ENCODE measurements around the gene RILPL2.
"Not testable (repeated sequence)": the region's sequence is repeated elsewhere in the genome, so short reads cannot be mapped to it uniquely, and the experiment has no call there.

RILPL2 gene

DNA sequence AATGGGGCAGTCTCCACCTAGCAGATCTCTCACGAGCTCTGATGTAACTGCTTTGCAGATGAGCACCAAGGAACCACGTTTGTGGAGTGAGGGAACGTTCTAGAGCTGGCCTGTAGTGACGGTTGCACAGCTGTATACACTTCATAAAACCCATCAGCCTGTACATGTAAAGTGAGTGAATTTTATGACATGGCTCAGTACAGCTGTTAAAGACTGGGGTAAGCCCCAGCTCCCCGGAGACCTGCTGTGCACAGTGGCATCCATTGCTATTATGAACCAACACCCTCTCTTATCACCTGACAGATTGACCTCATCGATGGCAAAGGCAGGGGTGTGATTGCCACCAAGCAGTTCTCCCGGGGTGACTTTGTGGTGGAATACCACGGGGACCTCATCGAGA is 31.9 kb downstream of the RILPL2 start:
- ATAC-seq: no peak

DNA sequence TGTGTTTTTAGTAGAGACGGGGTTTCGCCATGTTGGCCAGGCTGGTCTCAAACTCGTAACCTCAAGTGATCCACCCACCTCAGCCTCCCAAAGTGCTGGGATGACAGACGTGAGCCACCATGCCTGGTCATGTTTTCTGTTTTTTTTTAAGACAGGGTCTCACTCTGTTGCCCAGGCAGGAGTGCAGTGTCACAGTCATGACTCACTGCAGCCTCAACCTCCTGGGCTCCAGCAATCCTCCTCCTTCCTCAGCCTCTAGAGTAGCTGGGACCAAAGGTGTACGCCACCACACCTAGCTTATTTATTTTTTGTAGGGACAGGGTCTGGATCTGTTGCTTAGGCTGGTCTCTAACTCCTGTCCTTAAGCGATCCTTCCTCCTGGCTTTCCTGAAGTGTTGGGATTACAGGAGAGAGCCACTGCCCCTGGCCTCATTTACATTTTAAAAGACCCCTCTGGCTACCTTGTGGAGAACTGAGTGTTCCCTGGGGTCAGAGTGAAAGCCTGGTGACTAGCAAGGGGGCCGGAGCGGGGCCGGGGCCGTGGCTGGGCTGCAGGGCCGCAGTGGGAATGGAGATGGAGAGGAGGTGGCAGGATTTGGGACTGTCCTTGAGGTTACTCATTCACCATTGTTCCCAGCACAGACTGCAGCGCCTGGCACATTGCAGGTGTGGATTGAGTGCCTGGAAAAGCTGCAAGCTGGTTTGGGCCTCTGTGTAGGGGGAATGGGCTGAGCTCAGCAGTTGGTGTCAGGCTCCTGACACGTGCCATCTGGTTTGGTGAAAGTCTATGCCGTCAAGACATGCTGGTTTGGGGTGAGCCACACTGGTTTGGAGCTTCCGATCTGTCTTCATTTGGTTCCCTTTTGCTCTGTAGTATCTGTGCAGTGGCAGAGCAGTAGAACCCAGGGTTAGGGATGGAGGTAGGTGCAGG is 34.5 kb downstream of the RILPL2 start:
- ATAC-seq (no peak), DNase-seq (no peak)

More for the DNA sequence above, 31.9 kb downstream of the RILPL2 start:
- no peak for DNase-seq

DNA sequence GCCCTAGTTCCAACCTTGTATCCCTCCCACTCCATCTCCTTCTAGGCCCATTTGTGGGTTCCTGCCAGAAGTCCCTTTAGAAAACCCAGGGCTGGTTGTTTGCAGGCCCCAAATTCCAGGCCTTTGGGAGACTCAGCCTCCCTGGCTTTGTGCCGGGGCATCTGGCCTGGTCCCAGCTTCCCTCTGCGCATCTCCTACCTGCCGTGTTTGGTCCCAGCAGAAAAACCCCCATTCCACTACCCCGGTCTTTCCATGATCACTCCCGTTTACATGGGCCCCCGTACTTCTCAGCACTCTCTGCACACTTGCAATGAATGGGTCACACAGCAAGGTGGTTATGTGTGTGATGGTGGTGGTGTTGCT is 37.2 kb downstream of the RILPL2 start:
- no peak for DNase-seq
- no peak for ATAC-seq

DNA sequence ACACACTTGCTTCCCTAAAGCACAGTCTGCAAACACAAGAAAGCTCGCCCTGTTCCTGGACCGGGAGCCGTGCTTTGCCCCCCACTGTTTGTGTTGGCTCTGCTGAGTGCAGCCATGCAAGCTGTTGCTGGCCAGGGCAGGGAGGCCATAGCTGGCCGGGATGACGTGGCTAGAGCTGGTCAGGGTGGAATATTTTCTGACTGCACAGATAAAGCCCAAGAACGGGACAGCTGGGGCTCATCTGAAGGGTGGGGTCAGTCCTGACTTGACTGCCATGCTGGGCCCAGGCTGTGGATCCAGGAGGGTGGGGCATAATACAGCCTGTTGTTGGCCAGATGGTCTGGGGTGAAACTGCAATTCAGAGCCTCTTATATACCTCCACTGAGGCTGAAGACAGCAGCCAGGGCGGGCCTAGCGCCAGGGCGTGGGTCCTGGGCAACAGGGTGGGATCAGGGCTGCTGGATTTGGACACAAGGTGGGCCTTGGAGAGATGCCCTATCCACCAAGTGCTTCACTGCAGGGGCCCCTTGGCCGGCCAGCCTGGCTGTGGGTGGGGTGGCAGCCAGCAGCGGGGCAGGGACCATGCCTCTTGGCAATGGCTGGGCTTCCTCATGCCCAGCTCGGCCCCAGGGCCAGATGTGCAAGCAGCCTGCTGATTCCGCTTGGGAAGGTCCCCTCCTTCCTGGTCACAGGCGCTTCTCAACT is 37.8 kb downstream of the RILPL2 start:
- no peak for DNase-seq
- ATAC-seq: no peak

DNA sequence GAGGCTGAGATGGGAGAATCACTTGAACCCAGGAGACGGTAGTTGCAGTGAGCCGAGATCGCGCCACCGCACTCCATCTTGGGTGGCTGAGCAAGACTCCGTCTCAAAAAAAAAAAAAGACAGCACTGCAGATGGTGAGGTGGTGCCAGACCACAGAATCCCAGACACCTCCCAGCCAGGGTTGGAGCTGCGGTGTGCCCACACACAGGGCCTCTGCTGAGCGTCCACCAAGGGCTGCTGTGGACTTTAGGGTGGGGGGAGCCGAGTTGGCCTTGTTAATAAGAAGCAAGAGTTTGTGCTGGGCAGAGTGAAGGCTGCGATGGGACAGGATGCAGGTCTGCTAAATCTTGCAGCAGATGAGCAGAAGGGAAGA is 38.3 kb downstream of the RILPL2 start:
- no peak for ATAC-seq
- no peak for DNase-seq

GRCh38 chr12:123397400-123397799 is 39.1 kb downstream of the RILPL2 start:
- DNase-seq (no peak), ATAC-seq (no peak)

DNA sequence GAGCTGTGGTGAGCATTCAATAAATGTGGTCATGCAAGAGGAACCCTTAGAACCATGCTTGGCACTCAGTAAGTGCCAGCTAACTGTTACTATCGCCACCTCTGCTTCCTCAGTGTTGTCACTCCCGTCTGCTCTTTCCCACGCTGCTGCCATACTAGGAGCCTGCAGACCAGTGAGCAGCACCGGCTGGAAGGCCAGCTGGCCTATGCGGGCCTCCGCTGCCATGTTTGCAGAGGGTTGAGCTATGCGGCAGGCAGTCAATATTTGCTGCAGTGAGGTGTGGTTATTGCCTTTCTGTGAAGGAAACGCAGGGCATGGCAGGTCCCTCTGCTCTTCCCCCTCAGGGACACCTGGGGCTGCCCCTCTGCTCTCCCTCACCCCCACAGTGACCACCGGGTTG is 39.5 kb downstream of the RILPL2 start:
- DNase-seq (no peak), ATAC-seq (no peak)

- ATAC-seq: no peak
- DNase-seq: no peak
Observed at GRCh38 chr12:123396543-123396942, 39.9 kb downstream of the RILPL2 start.

GRCh38 chr12:123395236-123395635 is 41.2 kb downstream of the RILPL2 start:
- DNase-seq: no peak
- no peak for ATAC-seq

DNA sequence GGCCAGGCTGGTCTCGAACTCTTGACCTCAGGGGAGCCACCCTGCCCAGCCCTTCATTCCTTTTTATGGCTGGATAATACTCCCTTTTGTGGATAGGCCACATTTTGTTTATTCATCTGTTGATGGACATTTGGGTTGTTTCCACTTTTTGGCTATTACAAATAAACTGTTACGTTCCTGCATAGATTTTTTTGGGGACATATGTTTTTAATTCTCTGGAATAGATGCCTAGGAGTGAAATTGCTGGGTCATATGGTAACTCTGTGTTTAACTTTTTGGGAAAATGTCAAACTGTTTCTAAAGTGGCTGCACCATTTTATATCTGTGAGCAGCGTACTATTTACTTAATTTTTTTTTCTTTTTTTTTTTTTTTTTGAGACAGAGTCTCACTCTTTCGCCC is 42.7 kb downstream of the RILPL2 start:
- DNase-seq: no peak

DNA sequence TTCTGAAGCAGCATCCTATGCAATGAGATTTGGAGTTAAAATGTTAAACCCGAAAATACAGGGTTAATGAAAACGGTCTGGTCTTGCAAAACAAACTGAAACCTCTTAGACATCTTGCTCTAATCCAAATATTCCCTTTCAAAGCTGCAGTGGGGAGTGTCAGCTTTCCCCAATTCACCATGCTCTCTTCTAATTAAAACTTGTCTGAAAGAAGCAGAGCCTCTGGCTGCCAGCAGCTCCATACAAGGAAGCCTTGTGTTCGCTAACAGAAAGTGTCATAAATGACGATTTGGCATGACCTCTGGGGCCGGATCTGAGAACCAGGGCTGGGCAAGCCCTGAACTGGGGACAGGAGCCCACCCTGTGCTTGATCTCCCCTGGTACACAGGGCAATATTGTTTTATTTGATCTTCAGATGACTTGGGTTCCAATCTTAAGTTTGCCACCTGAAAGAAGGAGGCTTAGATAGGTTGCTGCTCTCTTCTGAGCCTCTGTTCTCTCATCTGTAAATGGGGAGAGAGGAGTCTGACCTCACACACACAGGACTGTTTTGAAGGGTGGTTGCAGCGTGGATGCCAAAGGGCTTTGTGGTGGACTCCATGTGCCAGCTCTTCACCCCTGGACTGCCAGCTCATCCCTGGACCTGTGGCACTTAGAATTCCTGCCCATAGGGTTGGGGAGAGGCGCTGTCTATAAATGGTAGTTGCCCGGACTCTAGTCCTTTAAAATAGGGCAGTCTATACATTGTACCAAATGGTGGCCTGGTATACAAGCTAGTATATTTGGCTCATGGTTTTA is 44.7 kb downstream of the RILPL2 start:
- no peak for DNase-seq
- no peak for ATAC-seq

More for the DNA sequence above, 42.7 kb downstream of the RILPL2 start:
- ATAC-seq: no peak

- ATAC-seq: no peak
Observed at GRCh38 chr12:123390498-123391426, 45.7 kb downstream of the RILPL2 start.

GRCh38 chr12:123389560-123390351 is 46.7 kb downstream of the RILPL2 start:
- ATAC-seq: peak; percentile 34
- DNase-seq: peak; percentile 55

More at GRCh38 chr12:123390498-123391426, 45.7 kb downstream of the RILPL2 start:
- DNase-seq: no peak

- ATAC-seq (no peak), DNase-seq (no peak)
Observed at GRCh38 chr12:123388951-123389559, 47.4 kb downstream of the RILPL2 start.

GRCh38 chr12:123388177-123388950 is 48.1 kb downstream of the RILPL2 start:
- DNase-seq: peak; percentile 79
- peak; percentile 43 for ATAC-seq

- DNase-seq (peak; percentile 21), ATAC-seq (no peak)
Observed at GRCh38 chr12:123387508-123388176, 48.8 kb downstream of the RILPL2 start.

- DNase-seq, ATAC-seq: not testable (repeated sequence)
Observed at GRCh38 chr12:123385536-123385935, 50.9 kb downstream of the RILPL2 start.

GRCh38 chr12:123384994-123385376 is 51.5 kb downstream of the RILPL2 start:
- ATAC-seq (no peak), DNase-seq (no peak)

All from stimulated activated naive CD8-positive, alpha-beta T cell treated with anti-CD3 and anti-CD28 coated beads, Interleukin-15, Interleukin-2, amounts not matched to agents 100 U/mL and 50 U/mL, for 24 hours (primary cell).